NT2/D1 (cell line): ENCODE results near the gene EPM2AIP1.
"Not testable (repeated sequence)": the region's sequence is repeated elsewhere in the genome, so short reads cannot be mapped to it uniquely, and the experiment has no call there.

Experiments used
- DNase-seq: peaks from one replicate; pipeline ENCODE4 v3.0.0-alpha.2; 2011; ENCODE audit warnings: low read depth, low spot score
- H3K27me3 ChIP-seq: 2 replicates; pipeline ENCODE4 v1.6.0; 2011; ENCODE audit warnings: mild to moderate bottlenecking; ENCODE audit not compliant: insufficient read length, insufficient read depth
- H3K36me3 ChIP-seq: 2 replicates; pipeline ENCODE4 v1.6.1; 2011; ENCODE audit warnings: mild to moderate bottlenecking, low read length, mixed read lengths; ENCODE audit not compliant: insufficient read depth, insufficient read length
- H3K4me1 ChIP-seq: 2 replicates; pipeline ENCODE4 v1.5.1; 2011; ENCODE audit not compliant: insufficient read depth, insufficient read length
- H3K4me3 ChIP-seq: 2 replicates; pipeline ENCODE4 v1.5.1; 2011; ENCODE audit warnings: low read depth; ENCODE audit not compliant: insufficient read length
- H3K9ac ChIP-seq: 2 replicates; pipeline ENCODE4 v1.6.0; 2011; ENCODE audit warnings: low read depth; ENCODE audit not compliant: insufficient read length
- H3K9me3 ChIP-seq: 2 replicates; pipeline ENCODE4 v1.5.1; 2011; ENCODE audit warnings: mild to moderate bottlenecking, low read length; ENCODE audit not compliant: insufficient read depth
- SUZ12 ChIP-seq: IDR thresholded peaks from 2 replicates; pipeline ENCODE4 v1.6.1; 2011; ENCODE audit not compliant: insufficient read length, insufficient read depth; ENCODE audit errors: extremely low read depth
- YY1 ChIP-seq: IDR thresholded peaks from 2 replicates; pipeline ENCODE4 v1.6.1; 2011; ENCODE audit not compliant: insufficient read length, insufficient read depth
- ZNF274 ChIP-seq: IDR thresholded peaks from 2 replicates; pipeline ENCODE4 v1.6.1; 2011; ENCODE audit warnings: mild to moderate bottlenecking, low read depth, low read length

Gene EPM2AIP1

GRCh38 chr3:36972163-36972562 is 20.8 kb downstream of the EPM2AIP1 start:
- Histone ChIP-seq H3K9me3 (no peaks in the 10 kb centered on the region), H3K9ac (no peak overlapping the region), H3K27me3 (no peaks in the 10 kb centered on the region), H3K4me1 (peaks cover 2% of the 10 kb centered on the region), H3K4me3 (no peak overlapping the region), H3K36me3 (no peaks in the 10 kb centered on the region)
- TF ChIP-seq SUZ12, result no peak
- no peak for TF ChIP-seq YY1
- no peak for TF ChIP-seq ZNF274
- no peak for DNase-seq

- no peaks in the 10 kb centered on the region for H3K27me3 ChIP-seq
- no peaks in the 10 kb centered on the region for H3K9me3 ChIP-seq
- TF ChIP-seq ZNF274 (no peak), YY1 (no peak), SUZ12 (no peak)
- no peak overlapping the region for H3K4me3 ChIP-seq
- H3K36me3 ChIP-seq, result no peaks in the 10 kb centered on the region
- DNase-seq, result no peak
- no peak overlapping the region for H3K9ac ChIP-seq
- H3K4me1 ChIP-seq, result peaks cover 2% of the 10 kb centered on the region
These were observed 23.1 kb downstream of the EPM2AIP1 start for GRCh38 chr3:36969540-36970432.

GRCh38 chr3:36969085-36969484 is 23.8 kb downstream of the EPM2AIP1 start:
- Histone ChIP-seq H3K27me3 (no peaks in the 10 kb centered on the region), H3K9ac (no peak overlapping the region), H3K4me1 (peaks cover 2% of the 10 kb centered on the region), H3K4me3 (no peak overlapping the region), H3K36me3 (no peaks in the 10 kb centered on the region), H3K9me3 (no peaks in the 10 kb centered on the region)
- TF ChIP-seq YY1, result no peak
- TF ChIP-seq ZNF274, result no peak
- no peak for TF ChIP-seq SUZ12
- no peak for DNase-seq

- Histone ChIP-seq H3K36me3 (no peaks in the 10 kb centered on the region), H3K9ac (no peak overlapping the region), H3K4me3 (no peak overlapping the region), H3K9me3 (no peaks in the 10 kb centered on the region), H3K4me1 (peaks cover 2% of the 10 kb centered on the region), H3K27me3 (no peaks in the 10 kb centered on the region)
- TF ChIP-seq ZNF274 (no peak), YY1 (no peak), SUZ12 (no peak)
- no peak for DNase-seq
These were observed 27.5 kb downstream of the EPM2AIP1 start for GRCh38 chr3:36965440-36965839.

- Histone ChIP-seq H3K36me3 (no peaks in the 10 kb centered on the region), H3K4me1 (peaks cover under 1% of the 10 kb centered on the region), H3K4me3 (no peak overlapping the region), H3K9me3 (no peaks in the 10 kb centered on the region), H3K27me3 (no peaks in the 10 kb centered on the region), H3K9ac (no peak overlapping the region)
- DNase-seq, result no peak
- TF ChIP-seq YY1 (no peak), SUZ12 (no peak), ZNF274 (no peak)
These were observed 28.1 kb downstream of the EPM2AIP1 start for GRCh38 chr3:36964817-36965216.

- Histone ChIP-seq H3K4me3 (no peak overlapping the region), H3K27me3 (no peaks in the 10 kb centered on the region), H3K9me3 (no peaks in the 10 kb centered on the region), H3K36me3 (no peaks in the 10 kb centered on the region), H3K9ac (no peak overlapping the region), H3K4me1 (no peaks in the 10 kb centered on the region)
- no peak for DNase-seq
- TF ChIP-seq YY1 (no peak), SUZ12 (no peak), ZNF274 (no peak)
These were observed 28.6 kb downstream of the EPM2AIP1 start for GRCh38 chr3:36964331-36964730.

- not testable (repeated sequence) for DNase-seq, H3K4me3 ChIP-seq, H3K9ac ChIP-seq, H3K4me1 ChIP-seq, H3K9me3 ChIP-seq, H3K36me3 ChIP-seq, H3K27me3 ChIP-seq
These were observed 29.9 kb downstream of the EPM2AIP1 start for GRCh38 chr3:36963008-36963407.

GRCh38 chr3:36960502-36960901 is 32.4 kb downstream of the EPM2AIP1 start:
- Histone ChIP-seq H3K4me1 (no peaks in the 10 kb centered on the region), H3K9me3 (no peaks in the 10 kb centered on the region), H3K4me3 (no peak overlapping the region), H3K36me3 (no peaks in the 10 kb centered on the region), H3K27me3 (no peaks in the 10 kb centered on the region), H3K9ac (no peak overlapping the region)
- DNase-seq, result no peak
- TF ChIP-seq ZNF274, result no peak
- TF ChIP-seq YY1, result no peak
- TF ChIP-seq SUZ12, result no peak
